GM18873 (cell line): Measurements from ENCODE around the gene SERPINB6.
"Not testable (repeated sequence)": the region's sequence is repeated elsewhere in the genome, so short reads cannot be mapped to it uniquely, and the experiment has no call there.

Experiments used
- ATAC-seq: cut with Tn5 transposase; IDR thresholded peaks from one replicate; pipeline ENCODE4 v1.9.1; 2021; ENCODE audit warnings: mild to moderate bottlenecking, moderate library complexity, moderate number of reproducible peaks; ENCODE audit not compliant: unreplicated experiment, low FRiP score

The SERPINB6 gene

DNA sequence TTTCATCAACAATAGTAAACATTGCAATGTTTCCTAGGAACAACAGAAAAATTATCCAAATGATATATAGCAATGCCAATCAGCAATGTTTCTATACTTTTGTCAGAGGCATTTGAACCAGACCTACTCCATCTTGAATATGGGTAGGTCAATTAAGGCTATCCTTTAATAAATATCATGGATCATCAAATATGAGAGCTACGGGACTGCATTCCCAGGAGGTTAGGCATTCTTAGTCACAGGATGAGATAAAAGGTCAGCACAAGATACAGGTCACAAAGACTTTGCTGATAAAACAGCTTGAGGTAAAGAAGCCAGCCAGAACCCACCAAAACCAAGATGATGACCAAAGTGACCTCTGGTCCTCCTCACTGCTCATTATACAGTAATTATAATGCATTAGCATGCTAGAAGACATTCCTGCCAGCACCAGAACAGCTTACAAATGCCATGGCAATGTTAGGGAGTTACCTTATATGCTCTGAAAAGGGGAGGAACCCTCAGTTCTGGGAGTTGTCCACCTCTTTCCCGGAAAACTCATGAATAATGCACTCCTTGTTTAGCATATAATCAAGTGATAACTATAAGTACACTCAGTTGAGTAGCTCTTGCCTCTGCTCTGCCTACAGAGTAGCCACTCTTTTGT, 8.6 kb upstream of the SERPINB6 start:
- ATAC-seq: no peak

- no peak for ATAC-seq
Observed at GRCh38 chr6:2978923-2979322, 7.6 kb upstream of the SERPINB6 start.

DNA sequence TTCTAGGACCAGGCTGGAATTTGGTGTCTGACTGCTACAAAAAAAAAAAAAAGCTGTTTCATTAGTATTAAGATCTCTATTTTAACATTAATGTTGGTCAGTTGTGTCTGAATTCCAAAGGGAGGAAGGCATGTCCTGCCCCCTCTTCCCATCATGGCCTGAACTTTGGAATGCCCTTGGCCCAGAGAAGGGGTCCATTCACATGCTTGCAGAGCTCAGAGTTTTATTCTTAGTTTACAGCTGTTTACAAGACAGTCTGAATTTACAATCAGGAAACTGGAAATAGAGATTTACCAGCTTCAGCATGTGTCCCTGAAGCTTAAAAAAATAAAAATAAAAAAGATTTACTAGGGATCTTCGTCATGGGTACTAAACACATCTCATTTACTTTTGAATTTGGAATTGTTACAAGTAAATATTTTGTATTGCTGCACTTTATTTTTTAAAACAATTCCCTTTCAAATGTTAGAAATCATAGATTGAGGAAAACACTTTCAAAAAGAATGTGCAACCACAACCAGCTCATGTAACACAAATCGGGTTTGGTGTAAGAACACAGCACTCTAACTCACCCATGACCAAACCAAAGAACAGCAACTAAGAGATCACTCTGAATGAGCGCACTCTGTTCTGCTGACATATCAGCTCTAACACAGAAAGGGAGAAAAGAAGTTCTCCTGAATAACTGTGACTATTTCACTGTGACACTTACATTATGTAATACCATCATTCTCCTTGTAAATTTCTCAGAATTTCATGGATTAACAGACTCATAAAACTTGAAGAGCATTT, 6.6 kb upstream of the SERPINB6 start:
- no peak for ATAC-seq

GRCh38 chr6:2977290-2977689, 5.9 kb upstream of the SERPINB6 start:
- ATAC-seq: no peak

DNA sequence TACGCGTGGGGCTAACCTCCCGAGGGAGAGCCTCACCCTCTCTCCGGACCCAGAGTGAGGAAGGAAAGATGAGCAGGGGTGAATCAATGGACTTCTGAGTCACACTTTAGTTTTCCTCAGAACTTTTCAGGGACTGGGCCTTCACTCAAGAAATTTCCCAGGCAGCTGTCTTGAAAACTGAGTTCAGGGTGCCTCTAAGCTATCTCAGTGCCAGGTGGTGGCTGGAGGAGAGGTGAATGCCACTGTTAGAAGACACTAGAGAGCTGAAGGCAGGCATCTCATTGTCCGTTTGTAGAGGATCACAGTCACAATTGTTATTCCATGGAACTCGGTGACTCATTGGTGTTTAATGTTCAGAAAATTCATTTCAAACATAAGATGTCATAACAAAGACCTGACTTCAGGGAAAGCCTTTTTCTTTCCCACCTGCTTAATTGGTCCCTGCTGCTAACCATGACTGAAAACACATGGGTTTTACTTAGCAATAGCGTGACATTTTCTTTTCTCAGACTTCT, 5.3 kb upstream of the SERPINB6 start:
- no peak for ATAC-seq

- ATAC-seq: no peak
Observed at GRCh38 chr6:2976060-2976459, 4.7 kb upstream of the SERPINB6 start.

DNA sequence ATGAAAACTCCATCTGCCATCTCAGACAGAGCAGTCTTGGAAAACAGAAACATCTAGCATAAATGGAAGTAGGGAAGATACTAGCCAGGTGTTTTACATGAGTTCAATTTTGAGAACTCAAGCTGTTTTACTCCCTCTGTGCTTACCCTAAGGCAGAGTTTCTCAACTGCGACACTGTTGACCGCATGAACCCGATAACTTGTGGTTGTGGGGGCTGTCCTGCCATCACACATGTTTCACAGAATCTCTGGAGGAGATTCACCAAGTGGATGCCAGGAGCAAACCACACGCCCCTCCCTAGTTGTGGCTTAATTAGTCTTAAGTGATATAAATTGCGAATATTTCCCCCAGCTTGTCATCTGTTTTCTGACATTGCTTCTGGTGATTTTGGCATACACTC, 2.3 kb upstream of the SERPINB6 start:
- no peak for ATAC-seq

DNA sequence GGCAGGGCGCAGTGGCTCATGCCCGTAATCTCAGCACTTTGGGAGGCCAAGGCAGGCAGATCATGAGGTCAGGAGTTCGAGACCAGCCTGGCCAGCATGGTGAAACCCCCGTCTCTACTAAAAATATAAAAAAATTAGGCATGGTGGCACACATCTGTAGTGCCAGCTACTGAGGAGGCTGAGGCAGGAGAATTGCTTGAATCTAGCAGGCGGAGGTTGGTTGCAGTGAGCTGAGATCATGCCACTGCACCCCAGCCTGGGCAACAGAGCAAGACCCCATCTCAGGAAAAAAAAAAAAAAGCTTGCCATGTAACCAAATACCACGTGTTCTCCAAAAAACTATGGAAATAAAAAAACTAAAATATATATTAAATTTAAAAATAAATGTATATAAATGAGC, 1.8 kb upstream of the SERPINB6 start:
- not testable (repeated sequence) for ATAC-seq

GRCh38 chr6:2972685-2973084, 1.3 kb upstream of the SERPINB6 start:
- not testable (repeated sequence) for ATAC-seq

- not testable (repeated sequence) for ATAC-seq
Observed at GRCh38 chr6:2972219-2972487, 786 bp upstream of the SERPINB6 start.

DNA sequence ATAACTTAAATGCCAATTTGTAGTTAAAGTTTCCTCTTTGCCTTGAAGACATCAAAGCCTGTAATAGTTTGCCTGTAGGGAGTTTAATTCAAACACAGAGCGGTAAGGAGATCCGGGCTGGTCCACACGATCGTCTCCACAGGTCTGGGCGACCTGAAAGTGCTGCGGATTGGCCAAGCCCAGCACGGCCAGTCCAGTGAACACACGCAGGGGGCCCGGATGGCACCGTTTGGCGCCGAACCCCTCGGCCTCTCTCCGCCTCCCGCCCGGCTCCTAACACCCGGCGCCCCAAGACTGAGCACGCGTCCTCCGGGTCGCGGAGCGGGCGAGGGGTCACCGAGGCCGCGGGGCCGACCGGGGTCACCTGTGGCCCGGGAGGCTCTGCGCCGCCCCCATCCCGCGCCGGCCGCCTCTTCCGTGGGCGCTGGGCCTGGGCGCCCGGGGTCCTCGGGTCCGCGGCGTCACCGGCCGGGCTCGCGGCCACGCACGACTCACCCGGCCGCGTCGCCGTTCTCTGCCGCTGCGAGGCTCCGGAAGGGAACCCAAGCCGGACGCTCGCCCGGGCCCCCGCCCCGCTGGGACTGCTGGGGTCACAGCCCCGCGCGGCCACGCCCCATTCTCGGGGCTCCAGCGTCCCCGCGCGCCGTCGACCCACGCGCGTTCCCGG, 481 bp downstream of the SERPINB6 start:
- no peak for ATAC-seq

DNA sequence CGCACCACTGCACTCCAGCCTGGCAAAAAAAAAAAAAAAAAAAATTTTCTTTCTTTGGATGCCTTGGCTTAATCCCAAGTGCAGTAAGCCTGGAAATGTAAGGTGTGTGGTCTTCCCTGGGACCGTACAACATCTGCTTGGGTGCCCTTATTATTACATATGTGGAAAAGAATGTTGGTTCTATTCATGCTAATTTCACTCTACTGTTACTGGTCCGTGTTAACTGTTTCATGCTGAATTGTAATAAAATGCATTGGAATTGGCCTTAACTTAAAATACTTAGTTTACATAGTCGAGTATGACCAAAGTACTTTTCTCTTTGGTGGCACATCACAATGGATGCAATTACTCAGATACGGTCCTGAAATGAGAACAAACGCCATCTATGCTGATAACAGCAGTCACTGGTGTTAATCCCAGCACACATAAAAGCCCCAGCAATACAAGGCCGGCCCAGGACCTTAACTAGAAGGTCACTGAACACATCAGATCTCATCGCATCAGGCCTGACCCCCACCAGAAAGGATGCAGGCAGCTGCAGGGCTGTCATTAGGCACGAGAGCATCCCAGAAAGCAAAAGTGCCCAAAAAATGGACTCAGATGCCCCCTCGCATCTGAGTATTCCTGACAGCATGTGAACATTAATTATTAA, 1.2 kb downstream of the SERPINB6 start:
- ATAC-seq: no peak

- ATAC-seq: no peak
Observed at GRCh38 chr6:2969549-2969948, 1.8 kb downstream of the SERPINB6 start.

GRCh38 chr6:2968600-2969135, 2.7 kb downstream of the SERPINB6 start:
- ATAC-seq: no peak

GRCh38 chr6:2967936-2968335, 3.4 kb downstream of the SERPINB6 start:
- ATAC-seq: no peak

DNA sequence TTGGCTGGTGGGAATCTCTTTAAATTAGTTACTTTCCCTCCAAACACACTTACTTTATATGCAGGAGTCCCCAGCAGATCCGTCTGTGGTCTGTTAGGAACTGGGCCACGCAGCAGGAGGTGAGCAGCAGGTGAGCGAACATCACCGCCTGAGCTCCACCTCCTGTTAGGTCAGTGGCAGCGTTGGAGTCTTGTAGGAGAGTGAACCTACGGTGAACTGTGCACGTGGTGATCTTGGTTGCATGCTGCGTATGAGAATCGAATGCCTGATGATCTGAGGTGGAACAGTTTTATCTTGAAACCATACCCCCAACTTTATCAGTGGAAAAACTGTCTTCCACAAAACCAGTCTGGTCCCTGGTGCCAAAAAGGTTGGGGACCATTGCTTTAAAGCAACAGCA, 5.0 kb downstream of the SERPINB6 start:
- no peak for ATAC-seq

GRCh38 chr6:2964793-2965505, 6.4 kb downstream of the SERPINB6 start:
- ATAC-seq: no peak

DNA sequence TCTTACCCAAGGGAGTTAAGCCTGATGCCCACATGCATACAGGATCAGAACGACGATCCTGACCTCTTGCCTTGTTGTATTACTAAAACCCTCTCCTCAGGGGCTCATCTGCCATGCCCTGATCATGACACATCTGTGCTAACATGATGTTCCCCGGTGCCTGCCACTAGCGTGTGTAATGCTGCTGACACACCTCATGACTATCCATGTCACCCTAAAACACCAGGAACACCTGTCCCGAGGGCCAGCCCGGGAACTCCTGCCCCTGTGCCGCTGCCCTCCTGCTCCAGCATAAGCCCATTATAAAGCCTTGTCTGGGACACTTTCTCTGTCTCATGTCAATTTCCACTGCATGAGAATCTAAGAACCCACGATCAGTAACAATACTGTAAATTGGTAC, 7.6 kb downstream of the SERPINB6 start:
- no peak for ATAC-seq

GRCh38 chr6:2962636-2963035, 8.7 kb downstream of the SERPINB6 start:
- no peak for ATAC-seq

DNA sequence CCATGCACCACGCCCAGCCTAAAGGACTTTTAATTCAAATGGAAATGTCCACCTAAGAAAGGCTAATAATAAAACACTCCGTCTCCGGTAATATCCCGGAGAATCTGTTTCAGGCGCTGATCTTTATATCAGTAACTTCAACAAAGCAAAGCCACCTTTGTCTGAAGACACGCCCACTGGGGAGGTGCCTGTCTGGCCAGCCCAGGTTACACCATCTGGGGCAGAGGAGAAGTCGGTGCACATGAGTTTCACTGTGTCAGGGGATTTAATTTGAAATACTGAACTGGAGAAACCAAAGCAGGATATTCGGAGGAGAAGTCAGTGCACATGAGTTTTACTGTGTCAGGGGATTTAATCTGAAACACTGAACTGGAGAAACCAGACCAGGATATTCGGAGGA, 9.4 kb downstream of the SERPINB6 start:
- no peak for ATAC-seq
